Heart left ventricle (tissue), 16 donors: Measurements from ENCODE around the gene BTBD2. TPM values are rescaled to one million over a fixed set of nuclear protein-coding genes. Genes with fewer than 3 reads are reported as not detected.
A peak's percentile ranks its signal among the peaks of the same experiment; 100 is the strongest.

ENCODE experiments used
- ATAC-seq, 4 donors: fragments of 200-7000 bp; cut with Tn5 transposase; one replicate each; pipeline ENCODE4 v1.9.1; 2020 to 2022; ENCODE audit warnings: moderate library complexity in 4 of 4, mild to moderate bottlenecking in 3 of 4, moderate number of reproducible peaks in 1 of 4
- DNase-seq, 5 donors: peaks; one replicate each; pipeline ENCODE4 v3.0.0-alpha.2; 2020
- H3K27ac ChIP-seq, 12 donors: fragments of 200-600 bp; sonication (generic) in 4 of 12; one replicate each; pipeline versions ENCODE4 v1.5.0 to v1.8.0; 2016 to 2022; ENCODE audit warnings: mild to moderate bottlenecking in 2 of 12
- H3K27me3 ChIP-seq, 9 donors: fragments of 200-600 bp; sonication (generic) in 2 of 9; one replicate each; pipeline versions ENCODE4 v1.5.1 to v1.8.0; 2016 to 2022; ENCODE audit warnings: mild to moderate bottlenecking in 3 of 9
- H3K36me3 ChIP-seq, 9 donors: fragments of 200-600 bp; sonication (generic) in 2 of 9; one replicate each; pipeline versions ENCODE4 v1.5.0 to v1.8.0; 2018 to 2022; ENCODE audit warnings: mild to moderate bottlenecking in 2 of 9
- H3K4me1 ChIP-seq, 12 donors: fragments of 200-600 bp; sonication (generic) in 4 of 12; one replicate each; pipeline versions ENCODE4 v1.5.0 to v1.8.0; 2016 to 2022; ENCODE audit warnings: mild to moderate bottlenecking in 3 of 12
- H3K4me3 ChIP-seq, 12 donors: fragments of 200-600 bp; sonication (generic) in 4 of 12; one replicate each; pipeline versions ENCODE4 v1.5.0 to v1.8.0; 2017 to 2022; ENCODE audit warnings: mild to moderate bottlenecking in 9 of 12, moderate library complexity in 4 of 12
- H3K9me3 ChIP-seq, 12 donors: fragments of 200-600 bp; sonication (generic) in 4 of 12; one replicate each; pipeline versions ENCODE4 v1.5.0 to v1.8.0; 2016 to 2022; ENCODE audit warnings: mild to moderate bottlenecking in 1 of 12
- CTCF ChIP-seq, 12 donors: fragments of 200-600 bp; sonication (generic) in 4 of 12; IDR thresholded peaks; one replicate each; pipeline versions ENCODE4 v1.5.0 to v1.8.0; 2018 to 2022; ENCODE audit warnings: antibody characterized with exemption in 12 of 12, mild to moderate bottlenecking in 5 of 12
- POLR2A ChIP-seq, 2 donors: fragments of 450-650 bp; IDR thresholded peaks; one replicate each; pipeline ENCODE4 v1.6.1; 2017; ENCODE audit warnings: antibody characterized with exemption in 2 of 2, mild to moderate bottlenecking in 2 of 2, moderate library complexity in 2 of 2
- WGBS, 4 donors: extraction: QIAGEN DNeasy Blood & Tissue Kit in 2 of 4; methylation state at CpG; one replicate each; pipeline versions ENCODE4 v1.1.5 to v1.1.7; 2013 to 2018; 5-methylcytosine and 5-hydroxymethylcytosine counted together
- intact Hi-C, 10 donors: fragments of 100-400 bp; cut with DNase I; formaldehyde crosslinking; loops; one replicate each; pipeline versions ENCODE4 v1.11.1 to v1.14.2; 2022
- polyA plus RNA-seq, 2 donors: library from polyadenylated mRNA; stranded (reverse); fragments of 200-250 nt; gene quantifications; one replicate each; pipeline ENCODE4 v1.2.3, GENCODE V29; 2013
- total RNA-seq, 9 donors: library from RNA; depleted of rRNA in 2 of 9; stranded (reverse); fragments of >200 nt in 2 of 9; fragmentation: NEBNext Ultra II Directional in 3 of 9; extraction: Animal tissue kit (Norgen Biotek cat#: 25700) in 3 of 9; gene quantifications; one replicate each; pipeline versions ENCODE4 v1.1.0 to v1.2.4, GENCODE V29; 2016 to 2023
- donor health status: ischemic (EF 13 %, LVEDD 7.1; RV severe dilation, severe dysfunction).
- donor health status: healthy with polysubstance abuse.
- donor health status: DM: no; HTN: yes; CAD: no.
- donor health status: DM: no; HTN: no; CAD: no.
- donor health status: ischemic (EF 25% LVEDD 6.9; RV normal size, moderate dysfunction).
- donor health status: ischemic (EF 25% LVEDD 5.7; RV mildly dilated, moderate dysfunction).
- donor health status: healthy.
- donor health status: DM: yes; HTN: yes; CAD: no.
- donor health status: ischemic (EF 35%, LVEDD 5.7; RV mildly dilated, moderate dysfunction).
- donor health status: nonischemic (EF 11% LVEDD 7.7; RV severe dilation, severe dysfunction).
- donor health status: DM: yes; HTN: yes; CAD: no.
- donor health status: PGD.
- donor health status: ischemic (EF 29% LVEDD 5.4; RV normal size, mild dysfunction).
- donor health status: nonischemic (EF 23%, LVEDD 6.1; RV moderate dilation, normal function).

BTBD2 gene
- total and polyA plus RNA-seq, 11 donors, result 39.4 to 81.8 (median 51.8) TPM

GRCh38 chr19:2048959-2049740, 33.6 kb upstream of the BTBD2 start:
- Histone ChIP-seq H3K4me1 (peaks cover 32 to 81% (median 71%) of the 10 kb centered on the region in 12 donors), H3K9me3 (no peaks in the 10 kb centered on the region), H3K36me3 (peaks cover 0 to 38% (median 23%) of the 10 kb centered on the region in 9 donors), H3K27ac (peak overlapping the region; percentile 83 to 99 (median 96)), H3K4me3 (peak overlapping the region; percentile 71 to 99 (median 95)), H3K27me3 (no peaks in the 10 kb centered on the region)
- peak in 1 of 5 donors; percentile 63 for DNase-seq
- 29 to 58% (median 42%) methylated on average over 12 to 27 of the region's 27 CpGs for WGBS, 4 donors
- TF ChIP-seq POLR2A (IDR thresholded peaks at IDR 0.05), result no peak
- TF ChIP-seq CTCF (IDR thresholded peaks at IDR 0.05), result no peak
- intact Hi-C loops, result no loop called here
- peak; percentile 10 to 32 (median 14) for ATAC-seq

GRCh38 chr19:2048104-2048958, 32.8 kb upstream of the BTBD2 start:
- intact Hi-C loops, result no loop called here
- DNase-seq, result no peak
- peak overlapping the region; percentile 83 to 99 (median 96) for H3K27ac ChIP-seq
- no peak for ATAC-seq
- peaks cover 0 to 47% (median 24%) of the 10 kb centered on the region in 9 donors for H3K36me3 ChIP-seq
- TF ChIP-seq POLR2A (IDR thresholded peaks at IDR 0.05), result no peak
- no peak for TF ChIP-seq CTCF (IDR thresholded peaks at IDR 0.05)
- H3K4me1 ChIP-seq, result peaks cover 30 to 81% (median 77%) of the 10 kb centered on the region in 12 donors
- WGBS, 4 donors, result 57 to 76% (median 74%) methylated on average over 10 to 17 of the region's 17 CpGs
- no peaks in the 10 kb centered on the region for H3K27me3 ChIP-seq
- no peaks in the 10 kb centered on the region for H3K9me3 ChIP-seq
- peak overlapping the region in 11 of 12 donors; percentile 71 to 99 (median 94) for H3K4me3 ChIP-seq

- DNase-seq (peak in 2 of 5 donors; percentile 72 to 84), ATAC-seq (no peak)
- H3K4me3 ChIP-seq, result peak overlapping the region in 4 of 12 donors; percentile 85 to 98 (median 95)
- intact Hi-C loops, result no loop called here
- TF ChIP-seq CTCF (IDR thresholded peaks at IDR 0.05) (no peak), POLR2A (IDR thresholded peaks at IDR 0.05) (no peak)
- H3K36me3 ChIP-seq, result peaks cover 0 to 54% (median 31%) of the 10 kb centered on the region in 9 donors
- peaks cover 30 to 88% (median 84%) of the 10 kb centered on the region in 12 donors for H3K4me1 ChIP-seq
- whole genome bisulfite sequencing, 4 donors, result 66 to 76% (median 71%) methylated on average over 17 to 22 of the region's 22 CpGs
- no peaks in the 10 kb centered on the region for H3K9me3 ChIP-seq
- peak overlapping the region in 11 of 12 donors; percentile 85 to 99 (median 96) for H3K27ac ChIP-seq
- H3K27me3 ChIP-seq, result no peaks in the 10 kb centered on the region
Measured at GRCh38 chr19:2047449-2048103, 32.1 kb upstream of the BTBD2 start.
